Stimulated activated CD4-positive, alpha-beta T cell treated with anti-CD3 and anti-CD28 coated beads, Interleukin-1b, Interleukin-23, amount 100 ng/mL, for 4 hours (primary cell): ENCODE results near the gene WASHC4.

Experiments
- DNase-seq, 2 donors: peaks; one replicate each; pipeline ENCODE4 v3.0.0-alpha.2; 2020; ENCODE audit warnings: low read depth in 2 of 2

WASHC4 gene

DNA sequence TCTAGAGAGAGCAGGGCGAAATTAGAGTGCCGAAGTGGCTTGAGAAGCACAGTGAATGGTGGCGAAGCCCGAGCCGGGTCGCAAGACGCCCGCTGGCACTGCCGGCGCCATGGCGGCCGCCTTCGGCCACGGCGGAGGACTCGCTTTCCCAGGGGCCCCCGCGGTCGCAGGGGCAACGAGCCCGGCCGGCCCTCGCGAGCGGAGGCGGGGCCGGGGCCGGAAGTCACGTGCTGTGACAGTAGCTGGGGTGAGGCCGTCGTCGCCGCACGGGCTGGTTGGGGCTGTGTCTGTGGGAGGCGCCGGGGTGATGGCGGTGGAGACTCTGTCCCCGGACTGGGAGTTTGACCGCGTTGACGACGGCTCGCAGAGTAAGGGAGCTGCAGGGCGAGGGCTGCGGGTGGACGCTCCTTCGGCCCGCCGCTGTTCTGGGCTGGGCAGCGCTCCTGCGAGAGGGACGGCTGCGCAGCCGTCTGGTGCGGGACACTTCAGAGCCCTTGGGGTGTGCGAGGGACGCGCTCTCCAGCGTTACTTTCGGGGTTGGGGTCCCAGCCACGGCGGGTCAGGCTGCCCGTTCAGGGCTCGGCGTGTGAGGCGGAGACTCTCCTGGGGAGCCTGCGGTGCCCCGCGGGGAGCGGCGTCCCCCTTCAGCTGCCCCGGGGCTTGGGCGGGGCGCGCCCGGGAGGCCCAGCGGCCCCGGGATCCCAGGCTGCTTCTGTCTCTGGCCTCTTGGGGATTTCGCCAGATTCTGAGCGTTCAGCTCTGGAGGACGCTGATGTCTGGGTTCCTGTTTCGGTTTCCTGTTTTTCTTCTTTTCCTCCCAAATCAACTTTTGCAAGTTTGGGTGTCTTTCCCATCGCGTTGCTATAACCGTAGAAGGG, at the start of gene WASHC4:
TSS of gene WASHC4 (plus strand) at position 238 of the 878 bp plus-strand sequence. CDS start at position 308, 70 bp downstream.
- peak; percentile 85 to 89 for DNase-seq

GRCh38 chr12:105060715-105061378, 46.7 kb upstream of the WASHC4 start:
- DNase-seq: no peak

DNA sequence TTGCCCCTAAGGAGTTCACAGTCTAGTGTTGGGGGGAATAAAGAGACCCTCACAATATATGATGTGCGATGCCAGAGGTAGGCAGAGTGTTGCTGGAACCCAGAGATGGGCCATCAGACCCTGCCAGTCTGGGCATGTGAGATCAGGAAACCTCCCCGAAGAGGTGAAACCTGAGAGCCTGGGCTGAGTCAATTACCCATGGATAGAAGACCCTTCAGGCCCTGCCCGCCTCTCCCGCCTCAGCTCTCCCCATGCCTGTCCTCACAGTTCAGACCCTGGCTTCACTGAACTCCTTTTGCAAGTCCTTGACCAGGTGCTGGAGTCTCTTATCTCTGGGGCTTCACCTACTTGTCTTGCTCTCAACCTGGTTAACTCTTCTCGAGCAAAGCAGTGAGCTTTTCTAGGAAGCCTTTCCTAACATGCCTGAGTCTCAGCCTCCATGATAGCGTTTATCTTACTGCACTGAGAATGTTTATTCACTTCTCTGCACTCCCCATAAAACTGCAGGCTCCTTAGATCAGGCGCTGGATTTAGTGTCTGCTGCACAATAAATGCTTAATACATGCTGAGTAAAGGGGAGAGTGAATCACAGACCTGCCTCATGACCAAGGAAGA, 42.9 kb upstream of the WASHC4 start:
- DNase-seq: no peak

DNA sequence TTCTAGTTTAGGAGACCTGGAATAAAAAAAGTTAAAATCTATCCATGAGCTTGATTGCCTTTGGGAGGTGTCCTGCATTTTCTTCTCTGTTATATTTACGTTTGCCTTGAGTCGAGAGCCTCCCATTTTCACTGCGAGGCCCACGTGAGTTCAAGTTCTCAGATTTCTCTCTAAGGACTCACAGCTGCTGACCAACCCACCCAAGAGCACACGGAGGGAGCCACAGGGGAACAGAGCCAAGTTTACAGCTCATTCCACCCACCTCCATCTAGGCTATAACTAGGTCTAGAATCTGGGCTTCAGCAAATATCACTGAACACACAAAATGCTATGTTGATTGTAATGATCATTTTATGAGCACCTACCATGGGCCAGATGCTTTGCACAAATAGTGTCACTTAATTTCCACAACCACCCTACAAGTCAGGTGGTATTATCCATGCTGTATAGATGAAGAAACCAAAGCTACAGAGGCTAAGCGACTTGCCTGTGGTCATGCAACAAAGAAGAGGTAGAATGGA, 40.0 kb upstream of the WASHC4 start:
- DNase-seq: no peak

GRCh38 chr12:105069936-105070702, 37.4 kb upstream of the WASHC4 start:
- DNase-seq: no peak

- DNase-seq: no peak
Observed at GRCh38 chr12:105071981-105072380, 35.5 kb upstream of the WASHC4 start.

DNA sequence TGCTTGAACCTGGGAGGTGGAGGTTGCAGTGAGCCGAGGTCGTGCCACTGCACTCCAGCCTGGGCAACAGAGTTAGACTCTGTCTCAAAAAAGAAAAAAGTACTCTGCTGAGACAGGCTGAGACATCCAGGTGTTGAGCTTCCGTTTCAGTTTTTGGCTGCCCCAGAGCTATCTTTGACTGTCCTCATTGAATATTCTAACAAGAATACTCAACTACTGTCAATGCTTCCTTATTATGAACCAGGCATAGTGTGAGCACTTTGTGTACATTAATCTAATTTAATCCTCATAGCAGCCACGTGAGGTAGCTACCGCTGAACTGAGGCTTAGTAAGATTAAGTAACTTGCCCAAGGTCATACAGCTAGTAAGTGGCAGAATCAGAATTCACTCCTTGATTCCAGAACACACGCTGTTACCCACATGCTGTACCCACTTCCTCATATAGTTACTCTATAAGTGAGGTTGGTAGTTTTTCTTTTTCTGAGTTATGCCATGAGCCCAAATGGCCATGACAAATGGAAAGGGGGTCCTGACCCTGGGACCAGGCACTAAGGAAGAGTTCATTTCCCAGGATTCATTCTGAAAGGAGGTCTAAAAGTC, 34.5 kb upstream of the WASHC4 start:
- no peak for DNase-seq

GRCh38 chr12:105076098-105076497, 31.4 kb upstream of the WASHC4 start:
- DNase-seq: no peak

- DNase-seq: no peak
Observed at GRCh38 chr12:105076913-105077312, 30.6 kb upstream of the WASHC4 start.

DNA sequence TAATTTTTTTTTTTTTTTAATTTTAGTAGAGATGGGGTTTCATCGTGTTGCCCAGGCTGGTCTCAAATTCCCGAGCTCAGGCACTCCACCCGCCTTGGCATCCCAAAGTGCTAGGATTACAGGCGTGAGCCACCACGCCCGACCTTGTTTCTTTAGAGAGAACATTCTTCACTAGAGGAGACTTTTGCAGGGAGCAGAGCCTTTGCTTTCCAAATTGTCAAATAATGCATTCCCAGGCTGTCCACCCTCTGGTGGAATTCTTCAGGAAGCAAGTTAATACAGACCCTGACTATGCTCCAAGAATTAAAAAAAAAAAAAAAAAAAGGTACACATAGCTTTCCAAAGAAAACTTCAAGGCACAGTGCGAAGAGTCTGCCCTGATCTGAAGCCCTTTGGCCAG, 30.1 kb upstream of the WASHC4 start:
- no peak for DNase-seq

GRCh38 chr12:105078712-105079570, 28.6 kb upstream of the WASHC4 start:
- DNase-seq: no peak

DNA sequence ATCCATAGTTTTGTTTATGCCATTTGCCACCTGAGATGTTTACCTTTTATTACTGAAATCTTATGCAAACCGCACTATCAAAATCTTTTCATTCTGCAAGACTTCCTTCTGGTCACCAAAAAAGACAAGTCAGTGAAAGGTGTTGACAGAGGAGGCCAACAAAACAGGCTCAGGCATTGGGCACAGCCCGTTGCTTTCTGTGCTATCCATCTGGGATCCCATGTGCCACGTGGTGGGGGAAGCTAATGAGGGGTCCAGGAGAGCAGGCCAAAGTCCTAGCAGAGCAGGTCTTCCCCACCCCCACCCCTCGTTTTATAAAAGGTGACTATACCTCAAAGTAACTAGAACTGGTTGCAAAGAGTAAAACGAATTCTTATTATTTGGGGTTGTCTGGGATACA, 24.5 kb upstream of the WASHC4 start:
- DNase-seq: no peak

DNA sequence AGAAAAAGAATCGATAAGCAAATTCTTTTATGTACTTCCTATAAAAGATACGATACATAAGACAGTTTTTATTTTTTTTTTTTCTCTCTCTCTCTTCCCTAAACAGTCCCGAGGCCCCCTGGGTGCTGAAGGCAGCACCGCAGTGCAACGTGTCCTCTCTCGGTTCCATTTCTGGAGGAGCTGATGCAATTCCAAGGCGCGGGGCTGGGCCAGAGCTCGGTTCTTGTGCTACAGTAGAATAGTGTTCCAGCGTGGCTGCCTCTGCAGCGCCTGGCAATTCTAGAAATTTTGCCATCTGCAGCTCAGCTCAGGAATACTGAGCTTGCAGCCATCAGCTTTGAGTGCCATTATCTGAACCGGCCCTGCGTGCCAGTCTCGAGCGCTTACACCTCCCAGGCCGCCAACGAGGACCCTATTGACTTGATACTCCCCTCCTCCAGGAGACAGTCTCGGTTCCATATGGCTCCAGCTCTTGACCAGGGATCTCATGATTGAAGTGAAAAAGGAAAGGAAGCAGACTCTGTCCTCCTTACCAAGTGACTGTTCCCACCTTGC, 23.9 kb upstream of the WASHC4 start:
- no peak for DNase-seq

DNA sequence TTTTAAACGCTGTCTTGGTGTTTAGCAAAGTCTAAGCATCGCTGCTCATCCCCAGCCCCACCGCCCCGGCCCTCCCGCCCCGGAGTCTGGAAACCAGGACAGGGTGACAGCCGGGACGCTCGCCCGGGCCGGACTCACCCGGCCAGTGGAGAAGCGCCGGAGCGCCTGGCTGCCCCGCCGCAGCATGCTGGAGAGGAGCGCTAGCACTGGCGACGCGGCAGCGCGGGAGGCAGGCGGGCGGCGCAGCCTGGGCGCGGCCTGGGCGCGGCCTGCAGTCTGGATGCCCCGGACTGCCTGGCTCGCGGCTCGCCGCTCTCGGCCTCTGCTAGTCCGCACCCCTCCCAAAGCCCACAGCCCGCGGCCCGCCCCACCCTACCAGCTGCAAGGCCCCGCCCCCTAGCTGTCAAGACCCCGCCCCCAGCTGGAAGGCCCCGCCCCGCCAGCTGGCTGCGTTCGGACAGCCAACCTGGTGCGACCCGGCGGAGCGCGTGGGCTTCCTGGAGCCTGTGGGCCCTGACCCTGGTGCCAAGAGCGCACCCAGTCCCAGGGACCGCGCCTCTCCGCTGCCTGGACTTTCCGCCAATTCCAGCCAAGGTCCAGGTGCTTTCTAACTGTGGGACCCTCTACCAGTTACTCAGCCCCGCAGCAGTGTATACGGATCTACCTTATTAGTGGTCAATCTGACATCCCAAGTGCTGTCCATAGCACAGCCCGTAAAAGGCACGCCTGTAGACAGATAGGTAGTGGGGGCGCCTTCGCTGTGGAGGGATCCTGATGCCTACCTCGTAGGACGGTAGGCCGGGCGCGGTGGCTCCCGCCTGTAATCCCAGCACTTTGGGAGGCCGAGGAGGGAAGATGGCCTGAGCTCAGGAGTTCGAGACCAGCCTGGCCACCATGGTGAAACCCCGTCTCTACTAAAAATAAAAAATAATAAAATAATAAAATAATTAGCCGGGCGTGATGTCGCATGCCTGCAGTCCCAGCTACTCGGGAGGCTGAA, 23.0 kb upstream of the WASHC4 start, which contains the start of gene ALDH1L2:
TSS of gene ALDH1L2 (minus strand) at position 208 of the 1,000 bp plus-strand sequence. CDS start at position 186, 22 bp downstream.
- peak; percentile 2 to 47 for DNase-seq

DNA sequence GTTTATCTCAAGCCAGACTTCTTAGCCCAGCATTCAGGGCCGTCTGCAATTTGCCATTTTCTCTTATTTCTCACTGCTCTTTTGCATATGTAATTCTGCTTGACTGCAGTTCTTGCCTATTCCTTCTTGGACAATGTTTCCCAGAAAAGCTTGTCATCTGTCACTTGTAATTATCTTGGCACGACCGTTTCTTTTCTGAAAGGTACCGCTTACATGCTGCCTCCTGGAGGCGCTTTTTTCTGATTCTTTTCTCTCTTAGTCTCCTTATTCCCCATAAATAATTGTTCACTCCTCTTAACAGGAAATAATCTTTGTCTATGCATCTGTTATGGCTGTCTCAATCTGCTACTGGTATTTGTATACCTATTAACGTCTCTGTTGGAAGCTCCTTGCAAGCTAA, 22.0 kb upstream of the WASHC4 start:
- DNase-seq: no peak

DNA sequence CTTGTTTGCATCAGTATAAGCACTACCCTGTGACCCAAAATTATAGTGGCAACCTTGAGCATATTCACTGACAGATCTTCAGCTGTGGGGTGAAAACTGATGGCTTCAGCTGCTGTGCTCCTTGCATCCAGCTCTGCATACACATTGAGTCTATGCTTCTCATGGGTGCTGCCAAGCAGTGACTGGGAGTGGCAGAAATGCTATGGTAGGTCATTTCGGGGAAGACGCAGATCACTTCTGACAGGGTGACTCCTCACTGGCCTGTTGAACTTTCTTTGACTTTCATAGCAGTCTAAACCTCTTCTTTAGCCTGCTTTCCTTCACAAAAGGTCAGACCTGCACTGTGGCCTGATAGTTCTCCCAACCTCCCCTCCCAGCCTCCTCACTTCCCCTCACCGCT, 17.7 kb upstream of the WASHC4 start:
- no peak for DNase-seq

- no peak for DNase-seq
Observed at GRCh38 chr12:105090361-105090760, 17.2 kb upstream of the WASHC4 start.

DNA sequence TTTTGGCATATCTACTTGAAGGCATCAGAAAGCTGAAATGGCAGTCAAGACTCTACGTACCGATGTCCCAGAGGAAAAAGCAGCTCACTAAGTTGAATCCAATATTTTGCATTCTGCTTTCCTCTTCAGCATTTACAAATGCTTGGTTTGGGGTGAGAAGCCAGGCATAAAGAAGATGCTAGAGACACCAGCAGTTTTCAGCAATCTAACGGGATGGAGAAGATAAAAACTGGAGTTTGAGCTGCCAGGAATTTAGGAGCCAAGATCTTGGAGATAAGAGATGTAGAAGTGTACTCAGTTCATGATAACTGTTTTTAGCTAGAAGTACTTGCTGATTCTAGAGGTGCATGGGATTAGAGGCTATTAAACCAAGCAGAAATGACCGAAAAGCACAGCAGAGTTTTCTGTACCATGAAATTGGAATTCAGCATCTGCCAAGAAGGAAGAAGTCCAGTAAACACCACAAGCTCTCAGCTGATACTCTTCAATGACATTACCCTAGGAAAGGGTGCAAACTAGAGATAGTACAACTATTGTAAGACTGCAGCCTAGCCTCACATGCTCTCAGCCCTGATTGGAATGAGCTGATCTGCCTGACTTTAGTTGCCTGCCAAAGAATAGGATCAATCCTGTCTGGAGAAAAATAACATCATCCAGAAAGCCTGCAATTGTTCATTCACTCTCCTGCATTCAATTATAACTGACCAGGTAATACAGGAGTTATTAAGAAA, 15.9 kb upstream of the WASHC4 start:
- no peak for DNase-seq
